Measurements from ENCODE around the gene FAF1. TPM values are rescaled to one million over a fixed set of nuclear protein-coding genes. Genes with fewer than 3 reads are reported as not detected.
"Not testable (repeated sequence)": the region's sequence is repeated elsewhere in the genome, so short reads cannot be mapped to it uniquely, and the experiment has no call there.

Gene FAF1
- total RNA-seq, 1 donor from 2014 or later: 10.4 TPM

- no peak for DNase-seq (ENCODE audit: low spot score)
Measured at GRCh38 chr1:50851034-50851433, 109.0 kb downstream of the FAF1 start.

- DNase-seq (ENCODE audit: low spot score): no peak
Measured at GRCh38 chr1:50847303-50847702, 112.8 kb downstream of the FAF1 start.

GRCh38 chr1:50846224-50846839, 113.7 kb downstream of the FAF1 start:
- DNase-seq (ENCODE audit: low spot score): no peak

- peak; percentile 21 for DNase-seq (ENCODE audit: low spot score)
Measured at GRCh38 chr1:50841791-50842387, 118.2 kb downstream of the FAF1 start.

- DNase-seq (ENCODE audit: low spot score): no peak
Measured at GRCh38 chr1:50836117-50836516, 124.0 kb downstream of the FAF1 start.

- DNase-seq (ENCODE audit: low spot score): no peak
Measured at GRCh38 chr1:50833216-50833615, 126.9 kb downstream of the FAF1 start.

- no peak for DNase-seq (ENCODE audit: low spot score)
Measured at GRCh38 chr1:50832167-50832566, 127.9 kb downstream of the FAF1 start.

- no peak for DNase-seq (ENCODE audit: low spot score)
Measured at GRCh38 chr1:50831300-50832061, 128.6 kb downstream of the FAF1 start.

GRCh38 chr1:50830621-50831020, 129.4 kb downstream of the FAF1 start:
- DNase-seq (ENCODE audit: low spot score): no peak

- peak; percentile 1 for DNase-seq (ENCODE audit: low spot score)
Measured at GRCh38 chr1:50829014-50829958, 130.8 kb downstream of the FAF1 start.

GRCh38 chr1:50827546-50827945, 132.5 kb downstream of the FAF1 start:
- no peak for DNase-seq (ENCODE audit: low spot score)

- not testable (repeated sequence) for DNase-seq (ENCODE audit: low spot score)
Measured at GRCh38 chr1:50826792-50827191, 133.3 kb downstream of the FAF1 start.

GRCh38 chr1:50822035-50822776, 137.9 kb downstream of the FAF1 start:
- DNase-seq (ENCODE audit: low spot score): peak; percentile 8

- DNase-seq (ENCODE audit: low spot score): no peak
Measured at GRCh38 chr1:50820545-50820944, 139.5 kb downstream of the FAF1 start.

GRCh38 chr1:50812346-50812745, 147.7 kb downstream of the FAF1 start:
- no peak for DNase-seq (ENCODE audit: low spot score)

- DNase-seq (ENCODE audit: low spot score): no peak
Measured at GRCh38 chr1:50808296-50808695, 151.8 kb downstream of the FAF1 start.

- DNase-seq (ENCODE audit: low spot score): no peak
Measured at GRCh38 chr1:50796272-50796671, 163.8 kb downstream of the FAF1 start.

GRCh38 chr1:50793521-50793920, 166.5 kb downstream of the FAF1 start:
- no peak for DNase-seq (ENCODE audit: low spot score)

- no peak for DNase-seq (ENCODE audit: low spot score)
Measured at GRCh38 chr1:50787266-50787665, 172.8 kb downstream of the FAF1 start.

- no peak for DNase-seq (ENCODE audit: low spot score)
Measured at GRCh38 chr1:50783286-50783685, 176.8 kb downstream of the FAF1 start.

- no peak for DNase-seq (ENCODE audit: low spot score)
Measured at GRCh38 chr1:50780797-50781196, 179.3 kb downstream of the FAF1 start.

Measured in umbilical cord (tissue), 2 donors.